Esophagus muscularis mucosa (tissue), 4 donors: ENCODE data around the gene GFOD1.

ENCODE experiments used
- CTCF ChIP-seq, 3 experiments: fragments of 200-600 bp in 2 of 3; fragments of 450-650 bp in 1 of 3; sonication (generic) in 2 of 3; IDR thresholded peaks; one replicate each; pipeline ENCODE4 v1.5.1; 2017 to 2019; ENCODE audit warnings: antibody characterized with exemption in 3 of 3, mild to moderate bottlenecking in 2 of 3, moderate library complexity in 1 of 3
- EP300 ChIP-seq: sonication (generic); formaldehyde crosslinking; IDR thresholded peaks from one replicate; pipeline ENCODE4 v1.6.1; 2017; ENCODE audit warnings: antibody characterized with exemption
- POLR2A ChIP-seq: fragments of 450-650 bp; IDR thresholded peaks from one replicate; pipeline ENCODE4 v1.6.1; 2017; ENCODE audit warnings: antibody characterized with exemption, moderate library complexity, mild to moderate bottlenecking, low read depth
- POLR2AphosphoS5 ChIP-seq, 2 donors: sonication (generic); formaldehyde crosslinking; IDR thresholded peaks; one replicate each; pipeline ENCODE4 v1.6.1; 2017; ENCODE audit warnings: antibody characterized with exemption in 2 of 2

- TF ChIP-seq POLR2A (no peak), CTCF (IDR thresholded peaks at IDR 0.05) (no peak), POLR2AphosphoS5 (IDR thresholded peaks at IDR 0.05) (no peak), EP300 (no peak)
These were observed 81.4 kb downstream of the GFOD1 start for GRCh38 chr6:13405961-13406477.
